NOMO-1 (cell line): ENCODE measurements around the gene PIK3R5.
"Not testable (repeated sequence)": the region's sequence is repeated elsewhere in the genome, so short reads cannot be mapped to it uniquely, and the experiment has no call there.

Source experiments
- DNase-seq, 2 experiments: peaks; one replicate each; lab custom pipeline; 2025; ENCODE audit not compliant: unreplicated experiment in 2 of 2; lab: John Stamatoyannopoulos, UW

Gene PIK3R5

GRCh38 chr17:8898636-8899035, 66.9 kb downstream of the PIK3R5 start:
- no peak for DNase-seq

- DNase-seq, result no peak
These were observed 67.4 kb downstream of the PIK3R5 start for GRCh38 chr17:8898126-8898525.

DNA sequence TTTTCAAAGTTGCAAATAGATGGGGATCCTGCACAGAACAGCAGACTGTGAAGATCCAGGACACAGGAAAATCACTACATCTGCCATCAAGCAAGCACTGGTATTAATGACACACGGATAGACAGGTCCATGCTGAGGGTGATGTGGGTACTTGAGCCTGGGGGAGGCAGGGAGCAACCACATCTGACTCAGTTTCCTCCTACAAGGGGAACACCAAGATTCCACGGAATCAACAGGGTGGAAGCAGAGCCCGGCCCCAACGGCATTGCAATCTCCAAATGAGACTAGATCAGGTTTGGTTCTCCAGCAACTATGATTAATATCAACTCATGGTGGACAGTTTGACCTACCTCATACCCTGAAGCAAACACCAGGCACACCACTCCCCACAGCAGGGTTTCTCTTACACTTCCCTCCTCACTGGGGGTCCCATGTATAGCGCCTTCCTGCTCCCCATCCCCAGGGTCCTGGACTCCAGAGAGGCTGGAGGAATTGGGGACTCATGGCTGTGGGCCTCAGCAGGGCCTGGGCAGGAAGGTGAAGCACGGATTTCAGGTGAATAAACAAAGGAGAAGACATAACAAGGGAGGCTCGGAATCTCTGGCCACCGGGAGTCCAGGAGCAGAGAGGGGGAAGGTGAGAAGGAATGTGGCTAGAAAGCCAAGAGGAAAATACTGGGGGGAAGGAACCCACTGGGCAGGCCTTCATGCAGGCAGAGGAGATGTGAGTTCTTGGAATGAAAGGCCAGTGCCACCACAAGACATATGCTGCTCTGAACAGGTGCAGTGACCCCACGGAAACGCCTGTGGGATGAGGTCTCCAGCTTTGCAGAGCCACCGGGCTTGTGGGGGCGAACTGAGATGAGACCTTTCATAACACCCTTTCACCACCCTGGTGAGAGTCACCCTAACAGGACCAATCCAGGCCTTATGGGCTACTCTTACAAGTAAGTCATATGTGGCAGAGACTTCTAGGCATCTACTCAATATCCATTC, 68.6 kb downstream of the PIK3R5 start:
- no peak for DNase-seq

- DNase-seq, result no peak
These were observed 69.4 kb downstream of the PIK3R5 start for GRCh38 chr17:8896087-8896486.

DNA sequence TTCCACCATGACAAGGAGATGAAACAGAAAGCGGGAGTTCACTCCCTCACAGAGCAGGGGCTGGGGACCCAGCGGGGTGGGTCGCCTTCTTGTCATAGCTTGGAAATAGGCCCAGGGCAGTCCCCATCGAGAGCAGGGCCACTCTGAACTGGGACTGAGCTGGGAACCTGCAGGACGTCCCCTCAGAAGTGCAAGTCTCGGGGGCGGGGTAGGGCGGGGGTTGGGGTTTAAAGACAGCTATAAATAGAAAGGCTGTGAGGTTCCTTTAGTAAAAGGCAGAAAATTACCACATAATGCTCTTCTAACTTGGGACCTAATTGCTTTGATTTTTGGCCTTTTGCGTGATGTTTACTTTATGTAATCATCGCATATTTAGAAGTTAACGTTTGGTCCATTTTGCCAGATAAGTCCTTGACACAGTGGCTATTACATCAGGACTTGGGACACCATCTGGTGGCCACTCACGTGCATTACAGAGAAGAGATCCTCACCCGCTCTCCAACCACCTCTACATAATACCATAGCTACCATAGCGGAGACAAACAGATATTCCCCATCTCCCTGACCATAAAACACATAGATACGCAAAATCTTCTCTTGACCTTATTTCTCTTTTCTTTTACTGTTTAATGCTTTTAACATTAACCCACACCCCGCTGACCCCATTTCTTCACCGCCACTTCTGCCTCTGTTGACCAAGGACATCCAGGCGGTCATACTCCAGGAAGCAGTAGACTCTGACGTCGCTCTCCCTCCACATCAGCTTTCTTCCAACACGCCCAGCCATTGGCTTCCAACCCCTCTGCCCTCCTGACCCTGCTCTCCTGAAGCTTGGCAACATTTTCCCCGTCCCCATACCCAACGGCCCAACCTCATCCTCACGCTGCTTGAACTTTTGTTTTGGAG, 70.6 kb downstream of the PIK3R5 start:
- peak; percentile 19 to 42 for DNase-seq

DNA sequence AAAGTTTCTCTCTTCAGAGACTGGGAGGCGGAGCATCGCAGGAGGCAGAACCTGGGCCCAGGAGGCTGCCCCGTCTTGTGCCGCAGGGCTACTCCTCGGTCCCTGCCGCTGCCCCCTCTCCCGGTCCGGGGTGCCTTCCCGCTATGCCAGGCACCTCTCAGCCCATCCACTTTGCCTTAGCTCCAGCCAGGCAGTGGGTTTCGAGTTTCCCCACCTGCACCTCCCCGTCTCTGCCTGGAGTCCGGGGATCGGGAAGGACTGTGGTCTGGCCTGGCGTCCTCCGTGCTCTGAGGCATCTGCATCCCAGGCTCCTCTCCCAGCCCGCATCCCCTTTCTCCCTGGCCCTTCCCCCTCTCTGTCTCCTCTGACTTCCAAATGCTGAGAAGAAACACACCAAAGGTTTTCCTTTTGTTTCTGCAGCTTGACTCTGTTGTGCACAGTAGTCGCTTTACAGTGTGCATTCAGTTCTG, 71.3 kb downstream of the PIK3R5 start:
- no peak for DNase-seq

- no peak for DNase-seq
These were observed 71.8 kb downstream of the PIK3R5 start for GRCh38 chr17:8893621-8894201.

DNA sequence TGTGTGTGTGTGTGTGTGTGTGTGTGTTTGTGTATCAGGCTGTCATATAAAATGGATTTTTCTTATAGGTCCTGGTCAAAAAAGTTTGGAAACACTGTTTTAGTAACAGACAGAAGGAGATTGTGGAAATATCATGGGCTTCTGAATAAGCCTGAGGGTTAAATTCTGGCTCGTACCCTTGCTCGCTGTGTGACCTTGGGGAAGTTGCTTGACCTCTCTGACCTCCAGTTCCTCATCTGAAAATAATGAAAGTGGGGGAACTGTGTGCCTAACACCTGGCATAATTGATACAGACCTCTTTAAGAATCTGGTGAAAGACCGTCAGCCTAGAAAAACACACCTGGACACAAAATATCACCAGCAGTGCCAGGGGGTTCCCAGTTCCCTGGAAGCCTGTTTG, 72.4 kb downstream of the PIK3R5 start:
- no peak for DNase-seq

DNA sequence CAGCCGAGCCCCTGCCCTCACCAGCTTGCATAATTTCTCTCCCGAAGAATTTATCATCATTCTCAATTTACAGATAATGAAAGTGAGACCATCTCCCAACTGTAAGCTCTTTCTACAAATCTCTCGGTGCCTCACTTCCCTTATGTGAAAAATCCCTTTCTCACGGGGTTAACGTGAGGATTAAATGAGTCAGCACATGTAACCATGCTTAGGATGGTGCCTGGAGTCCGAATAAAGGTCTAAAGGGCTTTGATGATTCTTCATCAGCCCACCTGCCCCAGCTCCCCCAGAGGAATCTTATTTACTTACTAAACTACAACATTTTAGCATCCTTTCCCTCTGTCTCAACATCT, 73.2 kb downstream of the PIK3R5 start:
- no peak for DNase-seq

- DNase-seq, result no peak
These were observed 74.8 kb downstream of the PIK3R5 start for GRCh38 chr17:8890671-8891070.

DNA sequence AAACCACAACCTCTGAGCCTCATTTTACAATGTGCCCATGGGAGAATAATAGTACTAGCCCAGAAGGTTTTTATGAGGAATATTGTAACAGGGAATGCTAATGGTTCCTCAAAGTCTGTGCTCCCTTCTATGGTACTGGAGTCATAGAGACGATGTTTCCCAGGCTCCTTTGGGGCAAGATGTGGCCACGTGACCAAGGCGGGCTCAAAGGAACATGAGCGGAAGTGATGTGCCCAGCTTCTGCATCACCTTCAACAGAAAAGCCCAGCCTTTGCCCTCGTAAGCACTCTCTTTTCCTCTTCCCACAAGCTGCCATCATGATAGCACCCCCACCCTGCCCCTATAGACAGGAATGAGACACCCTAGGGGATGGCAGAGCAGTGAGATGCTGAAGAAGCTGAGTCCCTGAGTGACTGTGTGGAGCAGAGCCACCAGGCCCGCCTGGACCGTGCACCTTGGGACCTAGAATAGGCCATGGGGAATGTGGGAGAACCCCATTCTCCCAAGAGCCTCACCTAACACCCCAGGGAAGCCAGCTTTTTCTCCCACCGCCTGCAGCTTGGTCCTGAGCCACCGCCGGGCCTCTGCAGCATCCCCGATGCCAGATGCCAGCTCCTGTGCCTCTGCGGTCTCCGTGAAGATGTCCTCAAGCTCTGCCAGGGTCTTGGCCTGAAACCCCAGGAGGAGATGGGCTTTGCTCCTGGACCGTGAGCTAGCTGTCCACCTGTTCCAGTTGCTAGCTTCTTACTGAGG, 75.9 kb downstream of the PIK3R5 start:
- no peak for DNase-seq

DNA sequence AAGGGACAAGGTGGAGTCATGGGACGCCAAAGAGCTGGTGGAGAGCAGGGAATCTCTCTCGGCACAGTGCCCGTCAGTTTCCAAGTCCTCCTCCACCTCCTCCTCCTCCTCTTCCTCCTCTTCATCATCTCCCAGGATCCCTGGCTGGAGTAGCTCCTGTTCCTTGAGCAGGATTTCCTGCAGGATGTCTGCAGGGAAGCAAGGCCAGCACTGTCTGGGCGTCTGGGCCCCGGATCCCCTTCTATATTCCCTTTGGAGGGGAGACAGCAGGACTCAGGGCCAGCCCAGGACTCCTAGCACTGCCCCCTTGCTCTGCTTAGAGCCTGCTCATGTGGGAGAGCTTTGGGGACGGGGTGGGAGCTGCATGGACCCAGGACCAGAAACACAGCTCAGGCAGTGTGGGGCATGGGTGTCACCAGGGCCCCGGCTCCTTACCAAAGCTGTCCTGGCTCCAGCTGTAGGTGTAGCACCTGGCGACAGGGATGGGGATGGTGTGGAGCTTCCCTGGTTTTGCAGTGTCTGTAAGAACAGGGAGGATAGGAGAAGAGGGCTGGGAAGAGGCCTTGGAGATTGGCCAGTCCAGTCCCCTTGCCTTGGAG, 76.7 kb downstream of the PIK3R5 start:
- no peak for DNase-seq

DNA sequence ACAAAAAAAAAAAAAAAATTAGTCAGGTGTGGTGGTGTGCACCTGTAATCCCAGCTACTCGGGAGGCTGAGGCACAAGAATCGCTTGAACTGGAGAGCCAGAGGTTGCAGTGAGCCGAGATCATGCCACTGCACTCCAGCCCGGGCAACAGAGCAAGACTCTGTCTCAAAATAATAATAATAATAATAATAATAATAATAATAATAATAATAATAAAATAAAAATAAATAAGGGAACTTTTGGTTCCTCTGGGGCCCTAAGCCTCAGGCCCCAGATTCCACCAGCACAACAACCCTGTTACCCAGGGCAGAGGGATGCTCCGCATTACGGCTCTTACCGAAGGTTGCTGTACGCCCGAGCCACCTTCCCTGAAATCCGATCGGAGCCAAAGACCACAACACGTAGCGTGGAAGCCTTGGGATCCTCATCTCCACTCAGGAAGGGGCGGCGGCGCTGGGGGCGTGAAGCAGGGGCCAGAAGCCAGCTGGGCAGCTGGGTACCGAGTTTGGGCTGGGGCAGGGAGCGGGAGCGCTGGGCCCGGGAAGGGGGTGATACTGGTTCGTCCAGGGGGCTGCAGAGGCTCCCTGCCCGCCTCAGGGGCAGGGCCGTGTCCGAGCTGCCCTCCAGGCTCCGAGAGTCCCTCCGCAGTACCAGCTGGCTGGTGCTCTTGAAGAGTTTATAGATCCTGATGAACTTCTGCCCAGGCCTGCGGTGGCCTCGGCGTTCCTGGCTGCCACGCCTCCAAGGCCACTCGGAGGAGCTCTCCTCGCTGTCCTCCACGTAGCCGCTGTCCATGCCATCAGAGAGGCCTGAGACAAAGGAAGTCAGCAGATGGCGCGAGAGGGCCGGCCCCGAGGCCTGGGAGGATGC, 77.4 kb downstream of the PIK3R5 start:
- DNase-seq, result no peak

- no peak for DNase-seq
These were observed 78.2 kb downstream of the PIK3R5 start for GRCh38 chr17:8887301-8887700.

DNA sequence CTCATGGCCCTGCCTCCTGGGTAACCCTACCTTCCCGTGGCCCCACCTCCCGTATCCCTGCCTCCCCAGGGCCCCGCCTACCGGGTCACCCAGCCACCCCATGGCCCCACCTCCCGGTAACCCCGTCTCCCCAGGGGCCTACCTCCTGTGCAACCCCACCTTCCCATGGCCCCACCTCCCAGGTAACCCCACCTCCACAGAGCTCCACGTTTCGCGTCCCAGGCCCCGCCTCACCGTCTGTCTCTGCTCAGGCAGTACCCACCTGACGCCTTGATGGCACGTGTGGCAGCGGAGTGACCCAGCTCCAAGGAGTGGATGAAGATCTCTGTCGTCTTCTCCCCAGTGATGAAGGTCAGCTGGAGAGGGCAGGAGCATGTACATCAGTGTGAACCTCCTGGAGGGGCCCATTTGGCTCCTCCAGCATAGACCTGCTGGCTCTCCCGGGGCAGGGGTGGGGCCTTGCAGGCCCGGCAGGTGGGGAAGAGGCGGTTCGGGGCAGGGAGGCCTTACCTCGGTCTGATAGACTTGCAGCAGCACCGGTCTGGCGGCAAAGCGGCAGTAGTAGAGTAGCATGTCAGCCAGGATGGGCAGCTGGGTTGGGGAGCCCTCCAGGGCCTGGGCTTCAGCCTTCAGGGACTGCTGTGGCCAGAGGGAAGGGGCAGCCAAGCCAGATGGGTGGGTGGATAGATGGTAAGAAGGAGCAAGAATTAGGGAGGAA, 79.4 kb downstream of the PIK3R5 start:
- no peak for DNase-seq

GRCh38 chr17:8885163-8885966, 80.1 kb downstream of the PIK3R5 start:
- not testable (repeated sequence) for DNase-seq

- no peak for DNase-seq
These were observed 81.0 kb downstream of the PIK3R5 start for GRCh38 chr17:8884336-8884990.
